ENCODE results near the gene SLCO2A1. TPM values are rescaled to one million over a fixed set of nuclear protein-coding genes. Genes with fewer than 3 reads are reported as not detected.

Gene SLCO2A1
- total and polyA plus RNA-seq, 2 donors (not counting 1 experiment from before 2014, with no cell fraction given) = under 0.01 to 0.12 TPM

GRCh38 chr3:133984975-133985374 lies 44.8 kb downstream of the SLCO2A1 start:
- Histone ChIP-seq H3K27me3 (ENCODE audit: control insufficient read depth, insufficient read depth, low read length) (peaks cover 2% of the 10 kb centered on the region), H3K4me2 (ENCODE audit: extremely low read depth, insufficient read depth, low read length) (no peak overlapping the region), H3K79me2 (ENCODE audit: control insufficient read depth, insufficient read depth, low read length) (no peaks in the 10 kb centered on the region), H3K4me3 (replicated peaks in 1 of 4; ENCODE audit: control extremely low read depth in 1 of 4, insufficient read depth in 1 of 4, low read depth in 3 of 4, low read length in 4 of 4) (no peak overlapping the region), H3K36me3 (ENCODE audit: control insufficient read depth, insufficient read depth, low read length) (no peaks in the 10 kb centered on the region), H3K9ac (ENCODE audit: insufficient read depth, low read length) (no peak overlapping the region), H3K9me3 (ENCODE audit: control insufficient read depth, insufficient read depth, low read depth, low read length) (no peaks in the 10 kb centered on the region), H2AFZ (ENCODE audit: low read length) (no peak overlapping the region), H3K4me1 (ENCODE audit: control insufficient read depth, extremely low read depth, insufficient read depth, low read length) (no peaks in the 10 kb centered on the region), H3K27ac (ENCODE audit: insufficient read depth, low read length) (no peak overlapping the region), H4K20me1 (ENCODE audit: control insufficient read depth, extremely low read depth, insufficient read depth, low read length) (no peaks in the 10 kb centered on the region)
- DNase-seq (ENCODE audit: low read depth in 2 of 2) = no peak
- TF ChIP-seq CTCF (conservative IDR thresholded peaks at IDR 0.05 in 1 of 2, IDR thresholded peaks at IDR 0.05 in 1 of 2; ENCODE audit: low read depth in 1 of 2, low read length in 2 of 2) (no peak), EZH2 (IDR thresholded peaks at IDR 0.05; ENCODE audit: low read length, missing control alignments) (no peak)

DNA sequence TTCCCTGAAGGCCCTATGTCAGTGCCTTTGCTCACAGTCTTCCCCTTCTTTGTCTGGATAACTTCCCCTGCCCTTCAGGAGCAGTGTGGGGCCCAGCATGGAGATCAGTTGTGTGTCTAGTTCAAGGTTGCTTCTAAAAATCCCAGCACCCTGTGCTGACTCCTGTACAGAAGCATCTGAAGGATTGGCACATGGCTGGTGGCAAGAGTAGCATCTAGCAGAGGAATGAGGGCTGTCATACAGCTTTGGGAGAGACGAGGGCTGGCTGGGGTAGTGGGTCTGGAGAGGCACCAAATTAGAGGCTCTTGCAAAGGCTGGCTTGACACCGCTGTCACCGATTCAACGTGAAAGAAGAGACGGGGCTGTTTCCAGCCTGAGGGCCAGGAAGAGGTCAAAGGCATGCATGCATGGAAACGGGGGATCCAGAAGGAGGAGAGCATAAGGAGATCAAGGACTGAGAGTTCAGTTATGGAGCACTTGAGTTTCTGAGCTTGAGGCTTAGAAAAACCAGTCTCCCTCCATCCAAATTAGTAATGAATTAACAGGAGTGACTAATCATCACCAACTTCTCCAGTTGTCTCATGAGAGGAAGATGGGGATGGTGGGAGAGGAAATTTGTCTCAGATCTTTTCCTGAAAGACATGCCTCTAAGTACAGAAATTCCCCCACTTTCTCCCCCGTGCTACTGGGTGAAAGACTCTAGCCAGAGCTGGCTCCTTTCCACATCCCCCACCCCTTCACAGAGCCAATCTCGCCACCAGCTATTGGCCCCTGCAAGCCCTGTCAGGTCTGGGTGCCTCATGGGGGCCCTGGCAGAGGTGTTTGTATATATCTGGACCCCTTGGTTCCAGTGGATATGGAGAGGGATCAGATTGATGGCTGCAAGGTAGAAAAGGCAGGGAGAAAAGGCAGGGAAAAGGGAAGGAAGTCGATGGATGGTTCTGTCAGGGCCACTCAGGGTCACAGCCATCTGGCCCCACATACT lies 45.9 kb downstream of the SLCO2A1 start:
- Histone ChIP-seq H3K36me3 (ENCODE audit: control insufficient read depth, insufficient read depth, low read length) (no peaks in the 10 kb centered on the region), H3K9me3 (ENCODE audit: control insufficient read depth, insufficient read depth, low read depth, low read length) (no peaks in the 10 kb centered on the region), H3K4me3 (replicated peaks in 1 of 4; ENCODE audit: control extremely low read depth in 1 of 4, insufficient read depth in 1 of 4, low read depth in 3 of 4, low read length in 4 of 4) (no peak overlapping the region), H4K20me1 (ENCODE audit: control insufficient read depth, extremely low read depth, insufficient read depth, low read length) (no peaks in the 10 kb centered on the region), H3K27ac (ENCODE audit: insufficient read depth, low read length) (no peak overlapping the region), H3K4me2 (ENCODE audit: extremely low read depth, insufficient read depth, low read length) (no peak overlapping the region), H3K79me2 (ENCODE audit: control insufficient read depth, insufficient read depth, low read length) (no peaks in the 10 kb centered on the region), H3K27me3 (ENCODE audit: control insufficient read depth, insufficient read depth, low read length) (peaks cover 2% of the 10 kb centered on the region), H3K4me1 (ENCODE audit: control insufficient read depth, extremely low read depth, insufficient read depth, low read length) (no peaks in the 10 kb centered on the region), H2AFZ (ENCODE audit: low read length) (no peak overlapping the region), H3K9ac (ENCODE audit: insufficient read depth, low read length) (no peak overlapping the region)
- DNase-seq (ENCODE audit: low read depth in 2 of 2) = no peak
- TF ChIP-seq EZH2 (IDR thresholded peaks at IDR 0.05; ENCODE audit: low read length, missing control alignments) = no peak
- no peak for TF ChIP-seq CTCF (conservative IDR thresholded peaks at IDR 0.05 in 1 of 2, IDR thresholded peaks at IDR 0.05 in 1 of 2; ENCODE audit: low read depth in 1 of 2, low read length in 2 of 2)

GRCh38 chr3:133983126-133983525 lies 46.6 kb downstream of the SLCO2A1 start:
- no peak overlapping the region for H3K4me2 ChIP-seq (ENCODE audit: extremely low read depth, insufficient read depth, low read length)
- H2AFZ ChIP-seq (ENCODE audit: low read length) = no peak overlapping the region
- no peaks in the 10 kb centered on the region for H3K79me2 ChIP-seq (ENCODE audit: control insufficient read depth, insufficient read depth, low read length)
- DNase-seq (ENCODE audit: low read depth in 2 of 2) = no peak
- H3K9me3 ChIP-seq (ENCODE audit: control insufficient read depth, insufficient read depth, low read depth, low read length) = no peaks in the 10 kb centered on the region
- H3K4me3 ChIP-seq (replicated peaks in 1 of 4; ENCODE audit: control extremely low read depth in 1 of 4, insufficient read depth in 1 of 4, low read depth in 3 of 4, low read length in 4 of 4) = no peak overlapping the region
- H3K9ac ChIP-seq (ENCODE audit: insufficient read depth, low read length) = no peak overlapping the region
- no peak overlapping the region for H3K27ac ChIP-seq (ENCODE audit: insufficient read depth, low read length)
- H3K36me3 ChIP-seq (ENCODE audit: control insufficient read depth, insufficient read depth, low read length) = no peaks in the 10 kb centered on the region
- no peak for TF ChIP-seq CTCF (conservative IDR thresholded peaks at IDR 0.05 in 1 of 2, IDR thresholded peaks at IDR 0.05 in 1 of 2; ENCODE audit: low read depth in 1 of 2, low read length in 2 of 2)
- TF ChIP-seq EZH2 (IDR thresholded peaks at IDR 0.05; ENCODE audit: low read length, missing control alignments) = no peak
- no peaks in the 10 kb centered on the region for H4K20me1 ChIP-seq (ENCODE audit: control insufficient read depth, extremely low read depth, insufficient read depth, low read length)
- H3K4me1 ChIP-seq (ENCODE audit: control insufficient read depth, extremely low read depth, insufficient read depth, low read length) = no peaks in the 10 kb centered on the region
- no peaks in the 10 kb centered on the region for H3K27me3 ChIP-seq (ENCODE audit: control insufficient read depth, insufficient read depth, low read length)

Measured in fibroblast of lung (primary cell).